Measurements from ENCODE around the gene HEATR5B.

- no peak for TF ChIP-seq CTCF (IDR thresholded peaks at IDR 0.05; ENCODE audit: control extremely low read depth in 1 of 3, insufficient read depth in 1 of 3, low read depth in 1 of 3, low read length in 3 of 3)
- TF ChIP-seq, protein P1, sequence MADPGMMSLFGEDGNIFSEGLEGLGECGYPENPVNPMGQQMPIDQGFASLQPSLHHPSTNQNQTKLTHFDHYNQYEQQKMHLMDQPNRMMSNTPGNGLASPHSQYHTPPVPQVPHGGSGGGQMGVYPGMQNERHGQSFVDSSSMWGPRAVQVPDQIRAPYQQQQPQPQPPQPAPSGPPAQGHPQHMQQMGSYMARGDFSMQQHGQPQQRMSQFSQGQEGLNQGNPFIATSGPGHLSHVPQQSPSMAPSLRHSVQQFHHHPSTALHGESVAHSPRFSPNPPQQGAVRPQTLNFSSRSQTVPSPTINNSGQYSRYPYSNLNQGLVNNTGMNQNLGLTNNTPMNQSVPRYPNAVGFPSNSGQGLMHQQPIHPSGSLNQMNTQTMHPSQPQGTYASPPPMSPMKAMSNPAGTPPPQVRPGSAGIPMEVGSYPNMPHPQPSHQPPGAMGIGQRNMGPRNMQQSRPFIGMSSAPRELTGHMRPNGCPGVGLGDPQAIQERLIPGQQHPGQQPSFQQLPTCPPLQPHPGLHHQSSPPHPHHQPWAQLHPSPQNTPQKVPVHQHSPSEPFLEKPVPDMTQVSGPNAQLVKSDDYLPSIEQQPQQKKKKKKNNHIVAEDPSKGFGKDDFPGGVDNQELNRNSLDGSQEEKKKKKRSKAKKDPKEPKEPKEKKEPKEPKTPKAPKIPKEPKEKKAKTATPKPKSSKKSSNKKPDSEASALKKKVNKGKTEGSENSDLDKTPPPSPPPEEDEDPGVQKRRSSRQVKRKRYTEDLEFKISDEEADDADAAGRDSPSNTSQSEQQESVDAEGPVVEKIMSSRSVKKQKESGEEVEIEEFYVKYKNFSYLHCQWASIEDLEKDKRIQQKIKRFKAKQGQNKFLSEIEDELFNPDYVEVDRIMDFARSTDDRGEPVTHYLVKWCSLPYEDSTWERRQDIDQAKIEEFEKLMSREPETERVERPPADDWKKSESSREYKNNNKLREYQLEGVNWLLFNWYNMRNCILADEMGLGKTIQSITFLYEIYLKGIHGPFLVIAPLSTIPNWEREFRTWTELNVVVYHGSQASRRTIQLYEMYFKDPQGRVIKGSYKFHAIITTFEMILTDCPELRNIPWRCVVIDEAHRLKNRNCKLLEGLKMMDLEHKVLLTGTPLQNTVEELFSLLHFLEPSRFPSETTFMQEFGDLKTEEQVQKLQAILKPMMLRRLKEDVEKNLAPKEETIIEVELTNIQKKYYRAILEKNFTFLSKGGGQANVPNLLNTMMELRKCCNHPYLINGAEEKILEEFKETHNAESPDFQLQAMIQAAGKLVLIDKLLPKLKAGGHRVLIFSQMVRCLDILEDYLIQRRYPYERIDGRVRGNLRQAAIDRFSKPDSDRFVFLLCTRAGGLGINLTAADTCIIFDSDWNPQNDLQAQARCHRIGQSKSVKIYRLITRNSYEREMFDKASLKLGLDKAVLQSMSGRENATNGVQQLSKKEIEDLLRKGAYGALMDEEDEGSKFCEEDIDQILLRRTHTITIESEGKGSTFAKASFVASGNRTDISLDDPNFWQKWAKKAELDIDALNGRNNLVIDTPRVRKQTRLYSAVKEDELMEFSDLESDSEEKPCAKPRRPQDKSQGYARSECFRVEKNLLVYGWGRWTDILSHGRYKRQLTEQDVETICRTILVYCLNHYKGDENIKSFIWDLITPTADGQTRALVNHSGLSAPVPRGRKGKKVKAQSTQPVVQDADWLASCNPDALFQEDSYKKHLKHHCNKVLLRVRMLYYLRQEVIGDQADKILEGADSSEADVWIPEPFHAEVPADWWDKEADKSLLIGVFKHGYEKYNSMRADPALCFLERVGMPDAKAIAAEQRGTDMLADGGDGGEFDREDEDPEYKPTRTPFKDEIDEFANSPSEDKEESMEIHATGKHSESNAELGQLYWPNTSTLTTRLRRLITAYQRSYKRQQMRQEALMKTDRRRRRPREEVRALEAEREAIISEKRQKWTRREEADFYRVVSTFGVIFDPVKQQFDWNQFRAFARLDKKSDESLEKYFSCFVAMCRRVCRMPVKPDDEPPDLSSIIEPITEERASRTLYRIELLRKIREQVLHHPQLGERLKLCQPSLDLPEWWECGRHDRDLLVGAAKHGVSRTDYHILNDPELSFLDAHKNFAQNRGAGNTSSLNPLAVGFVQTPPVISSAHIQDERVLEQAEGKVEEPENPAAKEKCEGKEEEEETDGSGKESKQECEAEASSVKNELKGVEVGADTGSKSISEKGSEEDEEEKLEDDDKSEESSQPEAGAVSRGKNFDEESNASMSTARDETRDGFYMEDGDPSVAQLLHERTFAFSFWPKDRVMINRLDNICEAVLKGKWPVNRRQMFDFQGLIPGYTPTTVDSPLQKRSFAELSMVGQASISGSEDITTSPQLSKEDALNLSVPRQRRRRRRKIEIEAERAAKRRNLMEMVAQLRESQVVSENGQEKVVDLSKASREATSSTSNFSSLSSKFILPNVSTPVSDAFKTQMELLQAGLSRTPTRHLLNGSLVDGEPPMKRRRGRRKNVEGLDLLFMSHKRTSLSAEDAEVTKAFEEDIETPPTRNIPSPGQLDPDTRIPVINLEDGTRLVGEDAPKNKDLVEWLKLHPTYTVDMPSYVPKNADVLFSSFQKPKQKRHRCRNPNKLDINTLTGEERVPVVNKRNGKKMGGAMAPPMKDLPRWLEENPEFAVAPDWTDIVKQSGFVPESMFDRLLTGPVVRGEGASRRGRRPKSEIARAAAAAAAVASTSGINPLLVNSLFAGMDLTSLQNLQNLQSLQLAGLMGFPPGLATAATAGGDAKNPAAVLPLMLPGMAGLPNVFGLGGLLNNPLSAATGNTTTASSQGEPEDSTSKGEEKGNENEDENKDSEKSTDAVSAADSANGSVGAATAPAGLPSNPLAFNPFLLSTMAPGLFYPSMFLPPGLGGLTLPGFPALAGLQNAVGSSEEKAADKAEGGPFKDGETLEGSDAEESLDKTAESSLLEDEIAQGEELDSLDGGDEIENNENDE (IDR thresholded peaks at IDR 0.05; ENCODE audit: insufficient replicate concordance, low read length) = no peak
- TF ChIP-seq HDAC6 (IDR thresholded peaks at IDR 0.05; ENCODE audit: low read depth, low read length) = no peak
- TF ChIP-seq CREB1 (IDR thresholded peaks at IDR 0.05) = no peak
- no peak for TF ChIP-seq USF2 (IDR thresholded peaks at IDR 0.05; ENCODE audit: low read length)
Observed at GRCh38 chr2:37068686-37069085, 15.5 kb downstream of the HEATR5B start.

Data from H1 (cell line).